ENCODE measurements around the gene NFIX. TPM values are rescaled to one million over a fixed set of nuclear protein-coding genes. Genes with fewer than 3 reads are reported as not detected.

Gene NFIX
- total and polyA plus RNA-seq, 2 of the 13 experiments (the other 11 are each of a cell fraction or from before 2014, with no cell fraction given): 3.4 to 5.4 TPM

GRCh38 chr19:13128583-13128982 is 133.3 kb downstream of the NFIX start (continued):
- TF ChIP-seq, protein P1, sequence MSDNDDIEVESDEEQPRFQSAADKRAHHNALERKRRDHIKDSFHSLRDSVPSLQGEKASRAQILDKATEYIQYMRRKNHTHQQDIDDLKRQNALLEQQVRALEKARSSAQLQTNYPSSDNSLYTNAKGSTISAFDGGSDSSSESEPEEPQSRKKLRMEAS (IDR thresholded peaks at IDR 0.05): no peak; the same call in 1 of the 2 replicates
- TF ChIP-seq MXD3 (CRISPR knock-in tag; IDR thresholded peaks at IDR 0.05) (no peak), NAIF1 (CRISPR knock-in tag; IDR thresholded peaks at IDR 0.05; ENCODE audit: borderline replicate concordance) (no peak), EED (CRISPR knock-in tag; IDR thresholded peaks at IDR 0.05) (no peak), ZNF674 (CRISPR knock-in tag; IDR thresholded peaks at IDR 0.05; ENCODE audit: low read depth) (no peak), NR2F2 (IDR thresholded peaks at IDR 0.05; ENCODE audit: borderline replicate concordance, low read depth) (peak; percentile 76), TARDBP (CRISPR knock-in tag; IDR thresholded peaks at IDR 0.05) (peak; percentile 48), EEA1 (CRISPR knock-in tag; IDR thresholded peaks at IDR 0.05; ENCODE audit: borderline replicate concordance) (no peak), KLF12 (CRISPR knock-in tag; IDR thresholded peaks at IDR 0.05; ENCODE audit: borderline replicate concordance) (no peak), ZC3H13 (CRISPR knock-in tag; IDR thresholded peaks at IDR 0.05) (no peak), NFYB (CRISPR knock-in tag; IDR thresholded peaks at IDR 0.05) (no peak), KDM1A (CRISPR knock-in tag; IDR thresholded peaks at IDR 0.05) (no peak), SOX5 (CRISPR knock-in tag; IDR thresholded peaks at IDR 0.05; ENCODE audit: borderline replicate concordance) (peak; percentile 70), MAFF (IDR thresholded peaks at IDR 0.05; ENCODE audit: low read depth, low read length) (no peak), HHEX (CRISPR knock-in tag; IDR thresholded peaks at IDR 0.05) (no peak), ZBTB34 (CRISPR knock-in tag; IDR thresholded peaks at IDR 0.05) (peak; percentile 83), POLR2AphosphoS2 (IDR thresholded peaks at IDR 0.05; ENCODE audit: low read depth, low read length) (no peak), NFE2L2 (IDR thresholded peaks at IDR 0.05; ENCODE audit: low read length) (no peak), YEATS4 (CRISPR knock-in tag; IDR thresholded peaks at IDR 0.05; ENCODE audit: borderline replicate concordance) (no peak), TP53 (CRISPR knock-in tag; conservative IDR thresholded peaks at IDR 0.05) (no peak), PHF5A (CRISPR knock-in tag; IDR thresholded peaks at IDR 0.05; ENCODE audit: low read depth, unreplicated experiment) (peak; percentile 33)
- TF ChIP-seq, protein P2, sequence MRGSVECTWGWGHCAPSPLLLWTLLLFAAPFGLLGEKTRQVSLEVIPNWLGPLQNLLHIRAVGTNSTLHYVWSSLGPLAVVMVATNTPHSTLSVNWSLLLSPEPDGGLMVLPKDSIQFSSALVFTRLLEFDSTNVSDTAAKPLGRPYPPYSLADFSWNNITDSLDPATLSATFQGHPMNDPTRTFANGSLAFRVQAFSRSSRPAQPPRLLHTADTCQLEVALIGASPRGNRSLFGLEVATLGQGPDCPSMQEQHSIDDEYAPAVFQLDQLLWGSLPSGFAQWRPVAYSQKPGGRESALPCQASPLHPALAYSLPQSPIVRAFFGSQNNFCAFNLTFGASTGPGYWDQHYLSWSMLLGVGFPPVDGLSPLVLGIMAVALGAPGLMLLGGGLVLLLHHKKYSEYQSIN (CRISPR knock-in tag; IDR thresholded peaks at IDR 0.05; ENCODE audit: borderline replicate concordance): no peak
- TF ChIP-seq, protein P3, sequence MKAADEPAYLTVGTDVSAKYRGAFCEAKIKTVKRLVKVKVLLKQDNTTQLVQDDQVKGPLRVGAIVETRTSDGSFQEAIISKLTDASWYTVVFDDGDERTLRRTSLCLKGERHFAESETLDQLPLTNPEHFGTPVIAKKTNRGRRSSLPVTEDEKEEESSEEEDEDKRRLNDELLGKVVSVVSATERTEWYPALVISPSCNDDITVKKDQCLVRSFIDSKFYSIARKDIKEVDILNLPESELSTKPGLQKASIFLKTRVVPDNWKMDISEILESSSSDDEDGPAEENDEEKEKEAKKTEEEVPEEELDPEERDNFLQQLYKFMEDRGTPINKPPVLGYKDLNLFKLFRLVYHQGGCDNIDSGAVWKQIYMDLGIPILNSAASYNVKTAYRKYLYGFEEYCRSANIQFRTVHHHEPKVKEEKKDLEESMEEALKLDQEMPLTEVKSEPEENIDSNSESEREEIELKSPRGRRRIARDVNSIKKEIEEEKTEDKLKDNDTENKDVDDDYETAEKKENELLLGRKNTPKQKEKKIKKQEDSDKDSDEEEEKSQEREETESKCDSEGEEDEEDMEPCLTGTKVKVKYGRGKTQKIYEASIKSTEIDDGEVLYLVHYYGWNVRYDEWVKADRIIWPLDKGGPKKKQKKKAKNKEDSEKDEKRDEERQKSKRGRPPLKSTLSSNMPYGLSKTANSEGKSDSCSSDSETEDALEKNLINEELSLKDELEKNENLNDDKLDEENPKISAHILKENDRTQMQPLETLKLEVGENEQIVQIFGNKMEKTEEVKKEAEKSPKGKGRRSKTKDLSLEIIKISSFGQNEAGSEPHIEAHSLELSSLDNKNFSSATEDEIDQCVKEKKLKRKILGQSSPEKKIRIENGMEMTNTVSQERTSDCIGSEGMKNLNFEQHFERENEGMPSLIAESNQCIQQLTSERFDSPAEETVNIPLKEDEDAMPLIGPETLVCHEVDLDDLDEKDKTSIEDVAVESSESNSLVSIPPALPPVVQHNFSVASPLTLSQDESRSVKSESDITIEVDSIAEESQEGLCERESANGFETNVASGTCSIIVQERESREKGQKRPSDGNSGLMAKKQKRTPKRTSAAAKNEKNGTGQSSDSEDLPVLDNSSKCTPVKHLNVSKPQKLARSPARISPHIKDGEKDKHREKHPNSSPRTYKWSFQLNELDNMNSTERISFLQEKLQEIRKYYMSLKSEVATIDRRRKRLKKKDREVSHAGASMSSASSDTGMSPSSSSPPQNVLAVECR (CRISPR knock-in tag; IDR thresholded peaks at IDR 0.05; ENCODE audit: borderline replicate concordance): peak; percentile 77; the same call in 1 of the 2 replicates
